Adrenal gland (tissue), 5 donors: Measurements from ENCODE around the gene SIK2.

ENCODE experiments used
- POLR2A ChIP-seq, 2 donors: fragments of 450-650 bp; IDR thresholded peaks; one replicate each; pipeline ENCODE4 v1.6.1; 2017; ENCODE audit warnings: antibody characterized with exemption in 2 of 2, mild to moderate bottlenecking in 2 of 2, moderate library complexity in 1 of 2
- TF ChIP-seq, protein P1 (sequence below), 6 experiments: fragments of 450-650 bp in 4 of 6; fragments of 200-600 bp in 2 of 6; sonication (generic) in 1 of 6; IDR thresholded peaks; 1 replicate in 5 of 6; 2 replicates in 1 of 6; pipeline versions ENCODE4 v1.5.1 to v1.8.0; 2016 to 2021; ENCODE audit warnings: antibody characterized with exemption in 6 of 6, mild to moderate bottlenecking in 2 of 6, moderate library complexity in 1 of 6
- donor health status: DM: no; HTN: no; CAD: no.

DNA sequence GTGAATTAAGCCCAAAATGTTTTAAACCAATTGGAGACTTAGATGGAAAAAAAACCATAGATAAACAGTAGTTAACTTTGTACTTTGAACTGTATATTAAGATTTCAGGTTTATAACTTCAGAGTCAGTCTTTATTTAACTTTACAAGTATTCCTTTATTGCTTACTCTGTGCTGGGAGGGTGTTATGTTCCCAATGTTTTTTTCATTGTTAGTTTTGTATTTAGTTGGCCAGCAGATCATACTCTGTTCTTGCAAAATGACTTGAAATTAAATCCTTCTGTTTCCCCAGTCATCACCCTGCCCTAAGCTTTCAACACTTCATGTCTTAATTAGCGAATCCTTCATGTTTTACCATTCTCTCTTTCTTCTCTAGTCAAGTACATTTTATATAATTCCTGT lies 25.3 kb downstream of the SIK2 start:
- TF ChIP-seq, protein P1, sequence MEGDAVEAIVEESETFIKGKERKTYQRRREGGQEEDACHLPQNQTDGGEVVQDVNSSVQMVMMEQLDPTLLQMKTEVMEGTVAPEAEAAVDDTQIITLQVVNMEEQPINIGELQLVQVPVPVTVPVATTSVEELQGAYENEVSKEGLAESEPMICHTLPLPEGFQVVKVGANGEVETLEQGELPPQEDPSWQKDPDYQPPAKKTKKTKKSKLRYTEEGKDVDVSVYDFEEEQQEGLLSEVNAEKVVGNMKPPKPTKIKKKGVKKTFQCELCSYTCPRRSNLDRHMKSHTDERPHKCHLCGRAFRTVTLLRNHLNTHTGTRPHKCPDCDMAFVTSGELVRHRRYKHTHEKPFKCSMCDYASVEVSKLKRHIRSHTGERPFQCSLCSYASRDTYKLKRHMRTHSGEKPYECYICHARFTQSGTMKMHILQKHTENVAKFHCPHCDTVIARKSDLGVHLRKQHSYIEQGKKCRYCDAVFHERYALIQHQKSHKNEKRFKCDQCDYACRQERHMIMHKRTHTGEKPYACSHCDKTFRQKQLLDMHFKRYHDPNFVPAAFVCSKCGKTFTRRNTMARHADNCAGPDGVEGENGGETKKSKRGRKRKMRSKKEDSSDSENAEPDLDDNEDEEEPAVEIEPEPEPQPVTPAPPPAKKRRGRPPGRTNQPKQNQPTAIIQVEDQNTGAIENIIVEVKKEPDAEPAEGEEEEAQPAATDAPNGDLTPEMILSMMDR (IDR thresholded peaks at IDR 0.05), result no peak
- no peak for TF ChIP-seq POLR2A (IDR thresholded peaks at IDR 0.05)
